K562 (cell line): ENCODE results near the gene IP6K3. TPM values are rescaled to one million over a fixed set of nuclear protein-coding genes. Genes with fewer than 3 reads are reported as not detected.

Experiments
- ATAC-seq: fragments of 200-7000 bp; cut with Tn5 transposase; 3 replicates; pipeline ENCODE4 v1.9.1; 2020; ENCODE audit warnings: moderate library complexity
- BruUV-seq: library from RNA; stranded (reverse); fragments of 400-500 nt; replicated peaks from 2 replicates; lab custom pipeline; 2021; lab: Mats Ljungman, UMichigan
- CTCF ChIA-PET: fragments of 300-600 bp; formaldehyde crosslinking; extraction: SDS; loops from one replicate; lab custom pipeline; 2021; ENCODE audit warnings: low intra/inter-chr PET ratio; lab: Yijun Ruan, JAX
- POLR2A ChIA-PET: fragments of 300-600, 350-650 bp; sonication (Branson Sonifier 250); formaldehyde crosslinking; extraction: SDS; loops from one replicate; lab custom pipeline; 2021; ENCODE audit warnings: antibody characterized with exemption, inconsistent platforms; lab: Yijun Ruan, JAX
- DNase-seq, 4 experiments: peaks; one replicate each; pipeline versions ENCODE4 v3.0.0 to v3.0.0-alpha.2; 2011 to 2018; ENCODE audit warnings: low spot score in 3 of 4, mixed read lengths in 3 of 4; ENCODE audit errors: extremely low read depth in 1 of 4
- FAIRE-seq: peaks from 2 replicates; lab custom pipeline; 2011; peaks lifted over from hg19 to GRCh38; lab: Jason Lieb, UNC
- H2AFZ ChIP-seq: 2 replicates; pipeline ENCODE4 v1.6.0; 2011; ENCODE audit warnings: low read depth, low read length, control low read depth, inconsistent platforms
- H3K27ac ChIP-seq: fragments of 200-600 bp; 3 replicates; pipeline ENCODE4 v1.8.0; 2011; ENCODE audit warnings: low read depth, mild to moderate bottlenecking, control low read depth, inconsistent platforms, low read length, moderate library complexity, mixed read lengths; ENCODE audit errors: extremely low read depth
- H3K27me3 ChIP-seq, 2 experiments: fragments of 300-600 bp in 1 of 2; 2 replicates in 1 of 2; 3 replicates in 1 of 2; pipeline versions ENCODE4 v1.6.0 to v1.8.0; 2011; ENCODE audit warnings: inconsistent platforms in 2 of 2, low read length in 2 of 2, mild to moderate bottlenecking in 1 of 2, mixed read lengths in 1 of 2, moderate library complexity in 1 of 2; ENCODE audit not compliant: control insufficient read depth in 2 of 2, insufficient read depth in 2 of 2
- H3K36me3 ChIP-seq: fragments of 300-600 bp; 3 replicates; pipeline ENCODE4 v1.8.0; 2011; ENCODE audit warnings: mild to moderate bottlenecking, low read length, inconsistent platforms; ENCODE audit not compliant: control insufficient read depth, insufficient read depth
- H3K4me1 ChIP-seq, 2 experiments: fragments of 200-600 bp in 1 of 2; replicated peaks in 1 of 2; 2 replicates in 1 of 2; 3 replicates in 1 of 2; pipeline versions ENCODE4 v1.5.1 to v1.8.0; 2011; ENCODE audit warnings: inconsistent platforms in 2 of 2, low read length in 2 of 2, mild to moderate bottlenecking in 1 of 2, mixed read lengths in 1 of 2, moderate library complexity in 1 of 2; ENCODE audit not compliant: control insufficient read depth in 2 of 2, insufficient read depth in 2 of 2
- H3K4me2 ChIP-seq: 2 replicates; pipeline ENCODE4 v1.6.1; 2011; ENCODE audit warnings: low read length, control low read depth, inconsistent platforms, mixed read lengths; ENCODE audit not compliant: insufficient read depth
- H3K4me3 ChIP-seq: fragments of 200-600 bp; sonication (generic), shearing (Covaris generic); 2 replicates; pipeline ENCODE4 v1.5.1; 2016; ENCODE audit warnings: control low read depth, inconsistent platforms
- H3K79me2 ChIP-seq: fragments of 200-600 bp; 3 replicates; pipeline ENCODE4 v1.8.0; 2011; ENCODE audit warnings: low read length, inconsistent platforms; ENCODE audit not compliant: control insufficient read depth, insufficient read depth
- H3K9ac ChIP-seq, 2 experiments: 2 replicates each; pipeline versions ENCODE4 v1.6.0 to v1.6.1; 2011; ENCODE audit warnings: low read depth in 2 of 2, low read length in 2 of 2, control low read depth in 1 of 2, inconsistent platforms in 1 of 2, mild to moderate bottlenecking in 1 of 2, mixed read lengths in 1 of 2; ENCODE audit not compliant: insufficient read depth in 1 of 2
- H3K9me1 ChIP-seq: one replicate; pipeline ENCODE4 v1.6.0; 2011; ENCODE audit warnings: inconsistent platforms, mild to moderate bottlenecking, low read length, moderate library complexity; ENCODE audit not compliant: control insufficient read depth, insufficient read depth
- H3K9me3 ChIP-seq: replicated peaks from 2 replicates; pipeline ENCODE4 v1.5.1; 2011; ENCODE audit warnings: low read depth, low read length, inconsistent platforms; ENCODE audit not compliant: control insufficient read depth, insufficient read depth
- H4K20me1 ChIP-seq: replicated peaks from 2 replicates; pipeline ENCODE4 v1.6.1; 2011; ENCODE audit warnings: low read length, inconsistent platforms, mixed read lengths; ENCODE audit not compliant: control insufficient read depth, insufficient read depth
- KDM1A ChIP-seq, 2 experiments: fragments of 450-650 bp; IDR thresholded peaks; 2 replicates each; pipeline ENCODE4 v1.6.1; 2016; ENCODE audit warnings: mild to moderate bottlenecking in 2 of 2
- RBM17 ChIP-seq: fragments of 200-400 bp; formaldehyde crosslinking; IDR thresholded peaks from 2 replicates; pipeline ENCODE4 v1.6.1; 2017; ENCODE audit warnings: low read depth, mild to moderate bottlenecking, low read length, borderline replicate concordance
- XRCC3 ChIP-seq: fragments of 450-650 bp; IDR thresholded peaks from 2 replicates; pipeline ENCODE4 v1.6.1; 2017; ENCODE audit warnings: mild to moderate bottlenecking, moderate library complexity
- ZNF146 ChIP-seq: IDR thresholded peaks from one replicate; pipeline ENCODE4 v1.6.1; 2018; ENCODE audit warnings: missing compliant biosample characterization; ENCODE audit not compliant: unreplicated experiment
- ZNF224 ChIP-seq: sonication (generic); formaldehyde crosslinking; IDR thresholded peaks from 2 replicates; pipeline ENCODE4 v1.8.0; 2022; ENCODE audit warnings: mild to moderate bottlenecking, missing genetic modification reagents
- WGBS: fragments of 100-300 bp; shearing (Covaris generic); methylation state at CpG from one replicate; pipeline ENCODE4 v1.1.6; 2016; ENCODE audit warnings: low coverage, mixed read lengths; ENCODE audit not compliant: insufficient coverage; ENCODE audit errors: missing lambda C conversion rate; 5-methylcytosine and 5-hydroxymethylcytosine counted together
- in situ Hi-C: fragments of 300-500 bp; cut with MboI; formaldehyde crosslinking; loops from 4 replicates; pipeline ENCODE4 v1.15.0; 2018; ENCODE audit warnings: inconsistent platforms, mixed read lengths
- intact Hi-C: fragments of 100-400 bp; cut with micrococcal nuclease; formaldehyde crosslinking; loops from 2 replicates; pipeline ENCODE4 v1.14.2; 2022
- polyA plus RNA-seq, 8 experiments: library from polyadenylated mRNA; depleted of rRNA in 4 of 8; stranded (reverse) in 5 of 8; unstranded in 3 of 8; fragments of >200 nt; fragmentation: Nextera tagmentation in 2 of 8; fragmentation: Illumina TruSeq in 1 of 8; extraction: Ambion mirVana in 2 of 8; extraction: Trizol in 1 of 8; gene quantifications; 2 replicates each; pipeline versions ENCODE4 v1.2.1 to v1.2.3, GENCODE V29; 2011 to 2014; ENCODE audit warnings: inconsistent platforms in 1 of 8, missing spikeins in 1 of 8
- total RNA-seq, 7 experiments: library from RNA; depleted of rRNA in 6 of 7; stranded (reverse); fragments of >200 nt in 6 of 7; fragmentation: Illumina TruSeq in 2 of 7; extraction: Trizol in 2 of 7; gene quantifications; 2 replicates each; pipeline versions ENCODE4 v1.2.1 to v1.2.3, GENCODE V29; 2011 to 2021; ENCODE audit warnings: low replicate concordance in 1 of 7
- TF ChIP-seq, protein P1 (sequence below), 2 experiments: fragments of 450-650 bp; IDR thresholded peaks; 2 replicates each; pipeline ENCODE4 v1.6.1; 2016

The IP6K3 gene
- total and polyA plus RNA-seq, 9 of the 15 experiments (the other 6 are each of a cell fraction or from before 2014, with no cell fraction given) = not detected

DNA sequence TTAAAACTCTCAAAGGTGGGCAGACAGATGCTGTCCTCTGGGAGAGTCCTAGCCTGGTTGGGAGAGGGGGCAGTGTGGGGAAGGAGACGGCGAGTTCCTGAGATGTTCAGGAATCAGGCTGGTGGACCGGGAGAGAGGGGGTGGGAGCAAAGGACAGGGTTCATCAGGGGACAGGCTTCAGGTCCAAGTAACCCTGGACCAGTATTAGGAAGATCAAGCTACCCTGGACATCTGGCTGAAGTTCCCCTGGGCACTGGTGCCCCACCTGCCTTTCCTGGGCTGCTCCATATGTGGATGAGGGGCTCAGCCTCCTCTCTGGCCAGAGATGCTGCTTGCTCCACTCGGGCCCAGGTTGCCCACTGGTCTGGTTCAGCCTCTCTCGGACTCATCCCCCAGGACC is 1.1 kb upstream of the IP6K3 start:
- TF ChIP-seq, protein P1, sequence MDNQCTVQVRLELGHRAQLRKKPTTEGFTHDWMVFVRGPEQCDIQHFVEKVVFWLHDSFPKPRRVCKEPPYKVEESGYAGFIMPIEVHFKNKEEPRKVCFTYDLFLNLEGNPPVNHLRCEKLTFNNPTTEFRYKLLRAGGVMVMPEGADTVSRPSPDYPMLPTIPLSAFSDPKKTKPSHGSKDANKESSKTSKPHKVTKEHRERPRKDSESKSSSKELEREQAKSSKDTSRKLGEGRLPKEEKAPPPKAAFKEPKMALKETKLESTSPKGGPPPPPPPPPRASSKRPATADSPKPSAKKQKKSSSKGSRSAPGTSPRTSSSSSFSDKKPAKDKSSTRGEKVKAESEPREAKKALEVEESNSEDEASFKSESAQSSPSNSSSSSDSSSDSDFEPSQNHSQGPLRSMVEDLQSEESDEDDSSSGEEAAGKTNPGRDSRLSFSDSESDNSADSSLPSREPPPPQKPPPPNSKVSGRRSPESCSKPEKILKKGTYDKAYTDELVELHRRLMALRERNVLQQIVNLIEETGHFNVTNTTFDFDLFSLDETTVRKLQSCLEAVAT (IDR thresholded peaks at IDR 0.05) = no peak
- TF ChIP-seq XRCC3 = no peak
- no peak for TF ChIP-seq KDM1A (IDR thresholded peaks at IDR 0.05)
- no peak for TF ChIP-seq RBM17
- TF ChIP-seq ZNF146 (CRISPR knock-in tag) = no peak
- no peak for TF ChIP-seq ZNF224 (CRISPR knock-in tag)
- in situ Hi-C loops (no loop called here), intact Hi-C loops (no loop called here)
- Histone ChIP-seq H3K4me1 (peaks cover 2 to 15% of the 10 kb centered on the region in 2 experiments; a peak in 3 of 5 replicates), H3K27me3 (peaks cover 29 to 70% of the 10 kb centered on the region in 2 experiments; a peak in 4 of 5 replicates), H3K9me1 (peaks cover 5% of the 10 kb centered on the region), H3K36me3 (no peaks in the 10 kb centered on the region), H3K9me3 (no peaks in the 10 kb centered on the region), H3K4me3 (no peak overlapping the region), H2AFZ (no peak overlapping the region), H3K79me2 (no peaks in the 10 kb centered on the region), H3K4me2 (no peak overlapping the region), H3K27ac (no peak overlapping the region), H4K20me1 (peaks cover 15% of the 10 kb centered on the region; the same call in 1 of the 2 replicates), H3K9ac (no peak overlapping the region; a peak in 1 of 4 replicates)
- POLR2A ChIA-PET = no interaction called here
- 0% methylated on average over 5 of the region's 5 CpGs for WGBS
- DNase-seq (no peak), ATAC-seq (no peak), FAIRE-seq (no peak)
- CTCF ChIA-PET = no interaction called here
- BruUV-seq = no TSS peak
